Stomach (tissue), 4 donors: Measurements from ENCODE around the gene ZNF615.
A peak's percentile ranks its signal among the peaks of the same experiment; 100 is the strongest.

Experiments used
- EP300 ChIP-seq: sonication (generic); formaldehyde crosslinking; IDR thresholded peaks from one replicate; pipeline ENCODE4 v1.6.1; 2017; ENCODE audit warnings: antibody characterized with exemption
- POLR2A ChIP-seq, 4 donors: fragments of 450-650 bp; IDR thresholded peaks; one replicate each; pipeline ENCODE4 v1.6.1; 2016; ENCODE audit warnings: antibody characterized with exemption in 4 of 4, control low read depth in 2 of 4, mild to moderate bottlenecking in 1 of 4, moderate library complexity in 1 of 4
- POLR2AphosphoS5 ChIP-seq, 3 donors: sonication (generic); formaldehyde crosslinking; IDR thresholded peaks; one replicate each; pipeline ENCODE4 v1.6.1; 2016; ENCODE audit warnings: antibody characterized with exemption in 3 of 3
- TF ChIP-seq, protein P1 (sequence below), 7 experiments: fragments of 450-650 bp in 4 of 7; fragments of 200-600 bp in 3 of 7; sonication (generic) in 3 of 7; IDR thresholded peaks; one replicate each; pipeline ENCODE4 v1.5.1; 2016 to 2019; ENCODE audit warnings: antibody characterized with exemption in 7 of 7, control low read depth in 2 of 7, mild to moderate bottlenecking in 1 of 7

DNA sequence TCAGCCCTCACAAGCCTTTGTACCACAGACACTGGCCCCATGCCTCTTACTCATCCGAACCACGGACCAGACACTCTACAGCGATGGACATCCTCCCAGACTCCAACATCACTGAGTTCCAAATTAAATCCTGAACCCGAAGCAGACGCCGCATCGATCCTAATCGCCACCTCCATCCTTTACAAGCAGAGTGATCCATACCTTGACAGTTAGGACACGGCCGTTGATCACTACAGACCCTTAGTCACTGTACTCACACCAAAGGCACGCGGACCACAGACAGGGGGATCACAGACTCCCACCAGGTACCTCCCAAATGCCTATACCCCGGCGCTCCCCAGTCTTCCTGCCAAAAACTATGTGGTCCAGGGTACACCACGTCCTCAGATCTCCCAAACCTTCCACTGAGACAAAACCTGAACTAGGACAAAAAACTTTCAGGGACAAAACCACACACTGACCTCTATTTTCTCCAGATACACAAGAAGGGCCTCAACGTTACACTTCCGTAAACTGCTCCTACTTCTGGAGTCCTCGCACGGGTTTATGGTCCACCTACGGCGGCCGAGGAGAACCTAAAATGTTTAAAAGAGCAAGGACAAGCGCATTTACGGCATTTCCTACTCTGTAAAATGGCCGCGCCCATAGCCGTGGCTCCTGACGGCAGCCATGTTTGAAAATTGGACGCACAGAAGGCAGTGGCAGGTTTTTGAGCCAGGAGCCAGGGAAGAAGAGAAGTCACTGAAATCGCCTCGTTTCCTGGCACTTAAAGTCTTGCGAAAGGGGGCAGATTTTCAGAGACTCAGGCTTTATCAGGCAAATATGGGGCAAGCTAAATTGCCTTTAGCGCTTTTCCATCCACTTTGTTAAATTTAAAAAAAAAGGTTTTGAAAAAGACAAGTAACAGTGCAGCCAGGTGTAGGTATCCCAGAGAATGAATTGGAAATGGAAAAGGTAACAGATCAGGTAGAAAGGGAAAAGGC lies 21.4 kb downstream of the ZNF615 start, which contains the start of gene ZNF350:
- TF ChIP-seq, protein P1, sequence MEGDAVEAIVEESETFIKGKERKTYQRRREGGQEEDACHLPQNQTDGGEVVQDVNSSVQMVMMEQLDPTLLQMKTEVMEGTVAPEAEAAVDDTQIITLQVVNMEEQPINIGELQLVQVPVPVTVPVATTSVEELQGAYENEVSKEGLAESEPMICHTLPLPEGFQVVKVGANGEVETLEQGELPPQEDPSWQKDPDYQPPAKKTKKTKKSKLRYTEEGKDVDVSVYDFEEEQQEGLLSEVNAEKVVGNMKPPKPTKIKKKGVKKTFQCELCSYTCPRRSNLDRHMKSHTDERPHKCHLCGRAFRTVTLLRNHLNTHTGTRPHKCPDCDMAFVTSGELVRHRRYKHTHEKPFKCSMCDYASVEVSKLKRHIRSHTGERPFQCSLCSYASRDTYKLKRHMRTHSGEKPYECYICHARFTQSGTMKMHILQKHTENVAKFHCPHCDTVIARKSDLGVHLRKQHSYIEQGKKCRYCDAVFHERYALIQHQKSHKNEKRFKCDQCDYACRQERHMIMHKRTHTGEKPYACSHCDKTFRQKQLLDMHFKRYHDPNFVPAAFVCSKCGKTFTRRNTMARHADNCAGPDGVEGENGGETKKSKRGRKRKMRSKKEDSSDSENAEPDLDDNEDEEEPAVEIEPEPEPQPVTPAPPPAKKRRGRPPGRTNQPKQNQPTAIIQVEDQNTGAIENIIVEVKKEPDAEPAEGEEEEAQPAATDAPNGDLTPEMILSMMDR (IDR thresholded peaks at IDR 0.05), result no peak
- TF ChIP-seq EP300 (no peak), POLR2A (IDR thresholded peaks at IDR 0.05) (no peak), POLR2AphosphoS5 (IDR thresholded peaks at IDR 0.05) (peak; percentile 84 to 98 (median 94))
